HG02642 (cell line): ENCODE results near the gene KIFC3.
"Not testable (repeated sequence)": the region's sequence is repeated elsewhere in the genome, so short reads cannot be mapped to it uniquely, and the experiment has no call there.

Experiments
- ATAC-seq: cut with Tn5 transposase; IDR thresholded peaks from one replicate; pipeline ENCODE4 v1.9.1; 2021; ENCODE audit warnings: mild to moderate bottlenecking; ENCODE audit not compliant: unreplicated experiment, poor library complexity

KIFC3 gene

DNA sequence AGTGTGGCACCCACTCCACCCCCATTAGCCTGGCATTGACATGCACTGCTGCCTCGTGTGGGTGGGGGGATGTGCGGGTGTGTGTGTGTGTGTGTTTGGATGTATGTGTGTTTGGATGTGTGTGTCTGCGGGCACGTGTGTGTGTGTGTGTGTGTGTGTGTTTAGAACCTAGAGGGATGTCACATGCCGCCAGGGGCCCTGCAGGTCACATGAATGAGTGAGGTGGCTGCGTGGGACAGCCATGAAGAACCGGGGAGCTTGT lies 57.7 kb downstream of the KIFC3 start:
- no peak for ATAC-seq

- no peak for ATAC-seq
Observed at GRCh38 chr16:57743886-57744641, 58.2 kb downstream of the KIFC3 start.

DNA sequence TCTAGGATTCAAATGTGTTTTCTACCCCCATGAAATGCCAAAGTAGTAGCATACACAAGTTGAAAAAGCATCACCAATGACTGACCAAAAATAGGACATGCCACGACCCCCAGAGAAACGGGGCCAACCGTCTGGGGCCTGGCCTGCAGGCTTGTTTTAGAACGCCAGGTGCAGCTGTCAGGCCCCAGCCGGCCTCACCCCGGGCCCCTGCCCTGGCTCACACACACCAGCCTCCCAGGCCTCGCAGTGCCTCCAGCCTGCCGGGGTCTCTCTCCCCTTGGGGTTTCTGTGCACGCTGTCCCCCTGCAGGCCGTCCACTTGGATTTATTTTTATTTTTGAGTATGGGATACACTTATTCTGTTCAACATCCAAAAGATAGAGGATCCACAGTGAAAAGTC lies 58.8 kb downstream of the KIFC3 start:
- ATAC-seq = no peak

- ATAC-seq = no peak
Observed at GRCh38 chr16:57742543-57742942, 59.7 kb downstream of the KIFC3 start.

DNA sequence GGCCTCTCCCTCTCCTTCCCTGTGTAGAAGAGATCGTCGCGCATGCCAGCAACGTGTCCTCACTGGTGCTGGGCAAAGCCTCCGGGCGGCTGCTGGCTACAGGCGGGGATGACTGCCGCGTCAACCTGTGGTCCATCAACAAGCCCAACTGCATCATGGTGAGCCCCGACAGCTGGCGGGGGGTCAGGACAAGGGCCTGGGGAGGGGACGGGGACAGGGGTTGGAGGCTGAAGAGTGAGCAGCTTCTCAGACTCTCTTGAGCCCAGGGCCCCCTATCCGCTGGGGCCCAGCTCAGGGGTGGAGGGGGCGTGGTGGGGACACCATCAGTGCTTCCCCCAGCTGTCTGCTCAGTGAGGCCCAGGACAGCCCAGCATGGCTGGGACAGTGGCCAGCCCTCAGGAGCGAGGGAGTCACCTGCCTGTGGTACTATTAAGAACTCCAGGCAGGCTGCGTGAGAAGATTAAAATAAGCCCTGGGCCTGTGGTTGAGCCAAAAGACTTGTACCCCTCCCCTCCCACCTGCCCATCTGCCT lies 60.6 kb downstream of the KIFC3 start:
- no peak for ATAC-seq

- no peak for ATAC-seq
Observed at GRCh38 chr16:57740423-57741071, 61.7 kb downstream of the KIFC3 start.

- no peak for ATAC-seq
Observed at GRCh38 chr16:57739756-57740422, 62.4 kb downstream of the KIFC3 start.

GRCh38 chr16:57738844-57739243 lies 63.4 kb downstream of the KIFC3 start:
- ATAC-seq = no peak

DNA sequence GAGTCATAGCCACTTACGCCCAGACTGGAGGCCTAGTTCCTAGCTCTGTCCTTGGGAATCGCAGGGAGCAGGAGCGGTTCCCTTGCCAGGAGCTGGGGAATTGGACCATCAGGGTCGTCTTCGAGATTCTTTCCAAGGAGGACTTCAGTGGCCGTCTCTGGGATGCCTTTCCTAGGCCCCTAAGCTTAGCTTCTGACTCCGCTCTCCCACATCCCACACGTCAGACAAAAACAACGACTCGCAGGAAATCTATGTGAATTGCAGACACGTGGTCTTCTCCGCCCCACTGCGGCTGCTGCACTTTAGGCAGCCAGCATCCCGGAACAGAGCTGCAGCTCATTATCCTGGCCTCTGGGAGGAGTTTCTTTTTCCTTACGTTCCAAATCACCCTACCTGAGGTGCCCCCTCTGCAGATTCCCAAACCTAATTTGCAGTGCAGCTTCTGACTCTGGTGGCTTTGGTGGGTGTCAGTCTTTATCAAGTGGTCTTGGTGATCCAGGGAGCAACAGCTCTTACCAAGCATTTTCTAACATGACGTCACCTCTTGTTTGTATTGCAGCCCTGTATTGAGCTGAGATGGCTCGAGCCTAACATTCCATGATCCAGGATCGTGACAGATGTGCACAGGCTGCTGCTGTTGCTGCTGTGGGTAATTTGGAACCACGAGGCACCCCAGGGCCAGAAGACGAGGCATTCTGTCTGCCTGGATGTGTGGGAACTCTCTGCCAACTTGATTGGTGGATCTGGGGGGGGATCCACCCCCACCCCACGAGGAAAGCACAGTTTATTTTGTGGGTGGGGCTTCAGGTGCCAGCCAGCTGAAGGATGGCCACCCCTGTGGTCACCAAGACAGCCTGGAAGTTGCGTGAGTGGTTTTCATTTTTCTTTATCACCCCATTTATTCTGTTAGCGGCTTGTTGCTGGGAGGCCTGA lies 65.6 kb downstream of the KIFC3 start:
- no peak for ATAC-seq

- no peak for ATAC-seq
Observed at GRCh38 chr16:57735755-57736418, 66.4 kb downstream of the KIFC3 start, which contains the start of gene KATNB1. TSS of gene KATNB1 (plus strand) at chr16:57735770. CDS start at chr16:57737244, 1,474 bp downstream.

- peak; percentile 91 for ATAC-seq
Observed at GRCh38 chr16:57734925-57735754, 67.2 kb downstream of the KIFC3 start.

DNA sequence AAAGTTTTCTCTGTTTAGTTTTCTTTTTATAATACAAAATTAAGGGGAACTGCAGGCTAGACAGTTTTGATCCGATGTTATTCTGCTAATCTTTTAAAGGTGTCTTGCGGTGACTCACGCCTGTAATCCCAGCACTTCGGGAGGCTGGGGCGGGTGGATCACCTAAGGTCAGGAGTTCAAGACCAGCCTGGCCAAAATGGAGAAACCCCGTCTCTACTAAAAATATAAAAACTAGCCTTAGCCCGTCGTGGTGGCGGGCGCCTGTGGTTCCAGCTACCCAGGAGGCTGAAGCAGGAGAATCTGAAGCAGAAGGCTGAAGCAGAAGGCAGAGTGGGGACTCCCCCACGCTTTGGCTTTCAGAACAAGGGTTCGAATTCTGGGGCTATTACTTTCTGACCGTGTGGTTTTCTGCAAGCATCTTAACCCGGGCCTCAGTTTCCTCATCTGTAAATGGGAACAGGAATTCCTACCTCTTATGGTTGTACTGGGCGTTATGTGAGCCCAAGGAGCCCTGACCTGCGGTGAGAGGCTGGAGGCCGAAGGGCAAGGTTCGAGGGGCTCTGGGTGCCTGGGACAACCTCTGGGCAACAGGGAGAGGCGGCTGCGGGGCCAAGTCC lies 67.9 kb downstream of the KIFC3 start:
- no peak for ATAC-seq

- ATAC-seq = no peak
Observed at GRCh38 chr16:57732714-57733113, 69.6 kb downstream of the KIFC3 start.

DNA sequence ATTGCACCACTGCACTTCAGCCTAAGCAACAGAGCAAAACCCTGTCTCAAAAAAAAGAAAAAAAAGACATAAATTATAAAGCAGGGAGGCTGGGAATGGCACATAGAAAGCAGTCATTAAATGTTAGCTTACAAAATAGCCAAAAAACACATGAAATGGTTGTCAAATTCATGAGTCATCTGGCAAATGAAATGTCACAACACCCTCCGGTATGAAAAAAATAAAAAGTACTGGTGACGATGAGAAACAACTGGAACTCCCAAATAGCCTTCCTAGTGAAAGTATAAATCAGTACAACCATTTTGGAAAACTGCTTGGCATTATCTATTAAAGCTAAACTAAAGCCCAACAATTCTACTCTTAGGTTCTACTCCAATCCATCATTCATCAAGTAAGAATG lies 70.3 kb downstream of the KIFC3 start:
- no peak for ATAC-seq

DNA sequence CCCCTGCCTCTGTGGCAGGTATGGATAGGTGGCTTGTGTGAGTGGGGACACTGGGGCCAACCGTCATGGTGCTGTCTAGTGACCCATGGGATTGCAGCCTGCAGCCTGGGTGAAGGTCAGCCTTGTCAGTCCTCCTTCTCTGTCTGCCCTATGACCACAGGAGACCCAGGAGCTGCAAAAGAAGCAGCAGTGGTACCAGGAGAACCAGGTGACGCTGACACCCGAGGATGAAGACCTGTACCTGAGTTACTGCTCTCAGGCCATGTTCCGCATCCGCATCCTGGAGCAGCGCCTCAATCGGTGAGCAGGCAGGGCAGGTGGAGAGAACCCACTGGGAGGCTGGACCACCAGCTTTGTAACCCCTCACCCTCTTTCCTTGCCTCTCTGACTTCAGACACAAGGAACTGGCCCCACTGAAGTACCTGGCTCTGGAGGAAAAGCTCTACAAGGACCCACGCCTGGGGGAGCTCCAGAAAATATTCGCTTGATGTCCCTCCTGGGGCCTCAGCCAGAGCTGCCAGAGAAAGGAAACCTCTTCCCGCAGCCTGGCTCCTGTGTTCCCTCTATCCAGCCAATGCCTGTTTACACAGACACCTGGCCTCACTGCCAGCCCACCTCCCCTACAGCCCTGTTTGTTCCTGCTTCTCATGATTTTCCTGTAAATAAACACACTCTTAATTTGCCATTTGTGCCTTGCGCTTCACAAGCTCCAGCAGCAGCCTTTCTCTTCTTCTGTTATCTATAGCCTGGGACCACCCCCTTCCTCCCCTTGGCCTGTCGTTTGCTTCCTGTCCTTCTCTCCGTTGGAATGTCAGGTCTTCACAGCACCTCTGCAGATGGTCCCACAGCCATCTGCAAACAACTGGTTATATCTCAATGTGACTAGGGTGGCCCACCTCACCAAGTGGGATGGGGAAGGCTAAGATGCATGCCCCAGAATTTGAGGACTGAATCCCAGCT lies 71.2 kb downstream of the KIFC3 start:
- ATAC-seq = no peak

- ATAC-seq = not testable (repeated sequence)
Observed at GRCh38 chr16:57729852-57730251, 72.4 kb downstream of the KIFC3 start.

DNA sequence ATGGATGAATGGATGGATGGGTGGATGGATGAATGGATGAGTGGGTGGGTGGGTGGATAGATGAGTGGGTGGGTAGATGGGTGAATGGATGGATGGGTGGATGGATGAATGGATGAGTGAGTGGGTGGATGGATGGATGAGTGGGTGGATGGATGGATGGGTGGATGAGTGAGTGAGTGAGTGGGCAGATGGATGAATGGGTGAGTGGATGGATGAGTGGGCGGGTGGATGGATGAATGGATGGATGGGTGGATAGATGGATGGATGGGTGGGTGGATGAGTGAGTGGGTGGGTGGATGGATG lies 73.2 kb downstream of the KIFC3 start:
- no peak for ATAC-seq
